Upper lobe of left lung (tissue), 6 donors: ENCODE results near the gene PPP6R2. TPM values are rescaled to one million over a fixed set of nuclear protein-coding genes. Genes with fewer than 3 reads are reported as not detected.

Experiments
- ATAC-seq, 2 donors: fragments of 200-7000 bp; cut with Tn5 transposase; one replicate each; pipeline ENCODE4 v1.9.1; 2022; ENCODE audit warnings: mild to moderate bottlenecking in 2 of 2, moderate library complexity in 2 of 2; ENCODE audit not compliant: low FRiP score in 2 of 2
- DNase-seq, 2 donors: peaks; one replicate each; pipeline ENCODE4 v3.0.0-alpha.2; 2019 to 2020
- H3K27ac ChIP-seq, 4 donors: fragments of 200-600 bp; sonication (generic); one replicate each; pipeline ENCODE4 v1.5.1; 2016 to 2019
- H3K27me3 ChIP-seq, 4 donors: fragments of 200-600 bp; sonication (generic); one replicate each; pipeline ENCODE4 v1.5.1; 2017 to 2019
- H3K36me3 ChIP-seq, 4 donors: fragments of 200-600 bp; sonication (generic); one replicate each; pipeline ENCODE4 v1.5.1; 2016 to 2019
- H3K4me1 ChIP-seq, 4 donors: fragments of 200-600 bp; sonication (generic); one replicate each; pipeline ENCODE4 v1.5.1; 2018 to 2019
- H3K4me3 ChIP-seq, 4 donors: fragments of 200-600 bp; sonication (generic); one replicate each; pipeline ENCODE4 v1.5.1; 2017 to 2019; ENCODE audit warnings: mild to moderate bottlenecking in 2 of 4, moderate library complexity in 1 of 4
- H3K9me3 ChIP-seq, 4 donors: fragments of 200-600 bp; sonication (generic); one replicate each; pipeline ENCODE4 v1.5.1; 2018 to 2019
- CTCF ChIP-seq, 6 experiments: fragments of 450-650 bp in 4 of 6; fragments of 200-600 bp in 2 of 6; sonication (generic) in 2 of 6; IDR thresholded peaks; one replicate each; pipeline ENCODE4 v1.5.1; 2016 to 2019; ENCODE audit warnings: antibody characterized with exemption in 6 of 6
- EP300 ChIP-seq, 4 donors: sonication (generic); formaldehyde crosslinking; IDR thresholded peaks; one replicate each; pipeline ENCODE4 v1.5.1; 2017; ENCODE audit warnings: antibody characterized with exemption in 4 of 4, control low read depth in 2 of 4
- POLR2A ChIP-seq, 4 donors: fragments of 450-650 bp; IDR thresholded peaks; one replicate each; pipeline ENCODE4 v1.5.1; 2016 to 2017; ENCODE audit warnings: antibody characterized with exemption in 4 of 4, mild to moderate bottlenecking in 2 of 4
- POLR2AphosphoS5 ChIP-seq, 2 donors: sonication (generic); formaldehyde crosslinking; IDR thresholded peaks; one replicate each; pipeline ENCODE4 v1.5.1; 2017; ENCODE audit warnings: antibody characterized with exemption in 2 of 2
- WGBS, 2 donors: methylation state at CpG; one replicate each; pipeline ENCODE4 v1.1.5; 2017 to 2018; 5-methylcytosine and 5-hydroxymethylcytosine counted together
- total RNA-seq, 6 donors: library from RNA; depleted of rRNA in 4 of 6; stranded (reverse); fragments of >200 nt in 4 of 6; gene quantifications; one replicate each; pipeline versions ENCODE4 v1.1.0 to v1.2.1, GENCODE V29; 2016 to 2021
- donor health status: DM: no; HTN: no; CAD: no; lungs with moderate emphysema.
- donor health status: DM: no; HTN: yes; CAD: no; lungs with severe emphysema.

The PPP6R2 gene
- total RNA-seq, 6 donors from 2014 or later: 53.0 to 264 (median 63.8) TPM

GRCh38 chr22:50308597-50308935 is 34.6 kb upstream of the PPP6R2 start:
- Histone ChIP-seq H3K4me3 (no peak overlapping the region), H3K36me3 (peaks cover 0 to 3% (median 0%) of the 10 kb centered on the region in 4 donors), H3K9me3 (no peaks in the 10 kb centered on the region), H3K27ac (peak overlapping the region; percentile 83 to 95 (median 94)), H3K4me1 (peaks cover 43 to 62% (median 53%) of the 10 kb centered on the region in 4 donors), H3K27me3 (no peaks in the 10 kb centered on the region)
- peak in 1 of 4 donors; percentile 64 for TF ChIP-seq POLR2A (IDR thresholded peaks at IDR 0.05)
- peak; percentile 51 to 66 for TF ChIP-seq POLR2AphosphoS5 (IDR thresholded peaks at IDR 0.05)
- TF ChIP-seq EP300 (IDR thresholded peaks at IDR 0.05): no peak
- 26 to 37% methylated on average over 5 to 6 of the region's 7 CpGs for WGBS, 2 donors
- peak; percentile 12 to 38 for ATAC-seq
- DNase-seq: peak; percentile 84 to 87

- peaks cover 0 to 3% (median 0%) of the 10 kb centered on the region in 4 donors for H3K36me3 ChIP-seq
- ATAC-seq (no peak), DNase-seq (peak in 1 of 2 donors; percentile 82)
- H3K4me1 ChIP-seq: peaks cover 43 to 62% (median 53%) of the 10 kb centered on the region in 4 donors
- H3K4me3 ChIP-seq: no peak overlapping the region
- WGBS, 2 donors: 32 to 54% methylated on average over 2 to 9 of the region's 9 CpGs
- H3K9me3 ChIP-seq: no peaks in the 10 kb centered on the region
- TF ChIP-seq EP300 (IDR thresholded peaks at IDR 0.05) (no peak), POLR2AphosphoS5 (IDR thresholded peaks at IDR 0.05) (no peak), POLR2A (IDR thresholded peaks at IDR 0.05) (no peak), CTCF (IDR thresholded peaks at IDR 0.05) (no peak)
- H3K27me3 ChIP-seq: no peaks in the 10 kb centered on the region
- H3K27ac ChIP-seq: peak overlapping the region; percentile 83 to 95 (median 94)
These were observed 34.0 kb upstream of the PPP6R2 start for GRCh38 chr22:50308986-50309600.

GRCh38 chr22:50309601-50309991 is 33.5 kb upstream of the PPP6R2 start:
- TF ChIP-seq EP300 (IDR thresholded peaks at IDR 0.05) (no peak), CTCF (IDR thresholded peaks at IDR 0.05) (no peak), POLR2AphosphoS5 (IDR thresholded peaks at IDR 0.05) (no peak), POLR2A (IDR thresholded peaks at IDR 0.05) (no peak)
- Histone ChIP-seq H3K27ac (peak overlapping the region; percentile 83 to 95 (median 94)), H3K4me1 (peaks cover 42 to 62% (median 53%) of the 10 kb centered on the region in 4 donors)

GRCh38 chr22:50310031-50310722 is 33.0 kb upstream of the PPP6R2 start:
- peak in 1 of 2 donors; percentile 48 for ATAC-seq
- DNase-seq: peak; percentile 67 to 93
- TF ChIP-seq CTCF (IDR thresholded peaks at IDR 0.05): peak in 3 of 6 experiments; percentile 7 to 39 (median 13)
- TF ChIP-seq POLR2AphosphoS5 (IDR thresholded peaks at IDR 0.05): peak in 1 of 2 donors; percentile 25
- no peak for TF ChIP-seq EP300 (IDR thresholded peaks at IDR 0.05)
- no peak for TF ChIP-seq POLR2A (IDR thresholded peaks at IDR 0.05)
- Histone ChIP-seq H3K4me3 (no peak overlapping the region), H3K27me3 (no peaks in the 10 kb centered on the region), H3K9me3 (no peaks in the 10 kb centered on the region), H3K4me1 (peaks cover 40 to 62% (median 52%) of the 10 kb centered on the region in 4 donors), H3K27ac (peak overlapping the region; percentile 83 to 95 (median 94)), H3K36me3 (peaks cover 0 to 3% (median 0%) of the 10 kb centered on the region in 4 donors)
- WGBS, 2 donors: 64 to 77% methylated on average over 17 to 21 of the region's 21 CpGs

More at GRCh38 chr22:50309601-50309991, 33.5 kb upstream of the PPP6R2 start:
- H3K9me3 ChIP-seq: no peaks in the 10 kb centered on the region
- 82 to 90% methylated on average over 5 to 7 of the region's 7 CpGs for WGBS, 2 donors
- ATAC-seq (no peak), DNase-seq (peak in 1 of 2 donors; percentile 46)
- H3K27me3 ChIP-seq: no peaks in the 10 kb centered on the region
- no peak overlapping the region for H3K4me3 ChIP-seq
- H3K36me3 ChIP-seq: peaks cover 0 to 3% (median 0%) of the 10 kb centered on the region in 4 donors

- Histone ChIP-seq H3K9me3 (no peaks in the 10 kb centered on the region), H3K4me3 (no peak overlapping the region), H3K27me3 (no peaks in the 10 kb centered on the region), H3K27ac (peak overlapping the region; percentile 25 to 94 (median 40)), H3K36me3 (peaks cover 0 to 3% (median 0%) of the 10 kb centered on the region in 4 donors), H3K4me1 (peaks cover 35 to 58% (median 44%) of the 10 kb centered on the region in 4 donors)
- no peak for TF ChIP-seq POLR2A (IDR thresholded peaks at IDR 0.05)
- ATAC-seq (no peak), DNase-seq (peak in 1 of 2 donors; percentile 59)
- 94% methylated on average over 8 to 16 of the region's 16 CpGs for WGBS, 2 donors
These were observed 32.1 kb upstream of the PPP6R2 start for GRCh38 chr22:50310949-50311444.
